ENCODE results near the gene MAGEA8.

Gene MAGEA8

DNA sequence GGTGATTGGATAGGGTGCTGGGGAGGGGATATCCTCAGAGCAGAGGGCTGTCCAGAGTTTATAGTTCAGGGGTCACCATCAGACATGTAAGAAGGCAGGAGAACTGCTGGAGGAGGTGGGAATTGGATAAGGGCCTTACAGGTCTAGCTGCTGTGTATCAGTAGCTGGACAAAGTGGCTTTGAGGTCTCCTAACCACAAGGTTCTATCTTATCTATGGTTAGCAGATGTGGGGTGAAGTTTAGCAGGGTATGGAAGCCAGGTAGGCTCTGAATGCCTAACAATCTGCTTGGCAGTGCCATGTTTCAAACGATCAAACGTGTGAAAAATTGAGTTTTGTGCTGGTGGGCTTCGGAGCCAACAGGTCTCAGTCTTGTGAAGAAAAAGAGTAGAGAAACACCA is 32.1 kb upstream of the MAGEA8 start:
- TF ChIP-seq, protein P1, sequence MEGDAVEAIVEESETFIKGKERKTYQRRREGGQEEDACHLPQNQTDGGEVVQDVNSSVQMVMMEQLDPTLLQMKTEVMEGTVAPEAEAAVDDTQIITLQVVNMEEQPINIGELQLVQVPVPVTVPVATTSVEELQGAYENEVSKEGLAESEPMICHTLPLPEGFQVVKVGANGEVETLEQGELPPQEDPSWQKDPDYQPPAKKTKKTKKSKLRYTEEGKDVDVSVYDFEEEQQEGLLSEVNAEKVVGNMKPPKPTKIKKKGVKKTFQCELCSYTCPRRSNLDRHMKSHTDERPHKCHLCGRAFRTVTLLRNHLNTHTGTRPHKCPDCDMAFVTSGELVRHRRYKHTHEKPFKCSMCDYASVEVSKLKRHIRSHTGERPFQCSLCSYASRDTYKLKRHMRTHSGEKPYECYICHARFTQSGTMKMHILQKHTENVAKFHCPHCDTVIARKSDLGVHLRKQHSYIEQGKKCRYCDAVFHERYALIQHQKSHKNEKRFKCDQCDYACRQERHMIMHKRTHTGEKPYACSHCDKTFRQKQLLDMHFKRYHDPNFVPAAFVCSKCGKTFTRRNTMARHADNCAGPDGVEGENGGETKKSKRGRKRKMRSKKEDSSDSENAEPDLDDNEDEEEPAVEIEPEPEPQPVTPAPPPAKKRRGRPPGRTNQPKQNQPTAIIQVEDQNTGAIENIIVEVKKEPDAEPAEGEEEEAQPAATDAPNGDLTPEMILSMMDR (IDR thresholded peaks at IDR 0.05; ENCODE audit: low read depth, low read length): no peak
- DNase-seq (ENCODE audit: extremely low read depth, low read depth): no peak

- DNase-seq (ENCODE audit: extremely low read depth, low read depth): no peak
- TF ChIP-seq, protein P1 (IDR thresholded peaks at IDR 0.05; ENCODE audit: low read depth, low read length): no peak
Observed at GRCh38 chrX:149849787-149850186, 31.2 kb upstream of the MAGEA8 start.

DNA sequence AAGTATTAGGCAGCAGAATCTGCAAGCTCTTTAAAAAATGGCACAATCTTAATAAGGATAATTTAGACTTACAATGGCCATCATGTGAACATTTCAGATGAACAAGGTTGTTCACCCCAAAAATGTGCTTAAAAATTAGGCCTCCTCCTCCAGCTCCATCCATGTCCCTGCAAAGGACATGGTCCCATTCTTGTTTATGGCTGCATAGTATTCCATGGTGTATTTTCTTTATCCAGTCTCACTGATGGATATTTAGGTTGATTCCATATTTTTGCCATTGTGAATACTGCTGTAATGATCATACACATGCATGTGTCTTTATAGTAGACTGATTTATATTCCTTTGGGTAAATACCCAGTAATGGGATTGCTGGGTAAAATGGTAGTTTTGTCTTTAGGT is 29.1 kb upstream of the MAGEA8 start:
- TF ChIP-seq, protein P1 (IDR thresholded peaks at IDR 0.05; ENCODE audit: low read depth, low read length): no peak
- no peak for DNase-seq (ENCODE audit: extremely low read depth, low read depth)

DNA sequence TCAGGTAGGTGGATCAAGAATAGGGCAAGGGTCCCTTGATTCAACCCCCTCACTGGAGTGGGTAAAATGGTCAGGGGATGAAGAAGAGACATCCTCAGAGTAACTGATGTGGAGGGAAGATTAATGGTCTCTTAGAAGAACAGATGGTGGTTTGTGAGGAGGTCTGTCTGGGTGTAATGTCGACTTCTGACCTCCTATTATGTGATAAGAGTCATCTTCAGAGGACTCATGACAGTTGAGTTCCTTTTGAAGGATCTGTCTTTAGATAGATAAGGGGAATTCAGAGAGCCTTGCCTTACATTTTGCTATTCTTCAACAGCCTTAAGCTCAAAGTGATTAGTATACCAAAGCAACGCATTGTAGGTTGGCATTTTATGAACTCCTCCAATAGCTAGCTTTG is 27.1 kb upstream of the MAGEA8 start:
- DNase-seq (ENCODE audit: extremely low read depth, low read depth): no peak
- TF ChIP-seq, protein P1 (IDR thresholded peaks at IDR 0.05; ENCODE audit: low read depth, low read length): no peak

DNA sequence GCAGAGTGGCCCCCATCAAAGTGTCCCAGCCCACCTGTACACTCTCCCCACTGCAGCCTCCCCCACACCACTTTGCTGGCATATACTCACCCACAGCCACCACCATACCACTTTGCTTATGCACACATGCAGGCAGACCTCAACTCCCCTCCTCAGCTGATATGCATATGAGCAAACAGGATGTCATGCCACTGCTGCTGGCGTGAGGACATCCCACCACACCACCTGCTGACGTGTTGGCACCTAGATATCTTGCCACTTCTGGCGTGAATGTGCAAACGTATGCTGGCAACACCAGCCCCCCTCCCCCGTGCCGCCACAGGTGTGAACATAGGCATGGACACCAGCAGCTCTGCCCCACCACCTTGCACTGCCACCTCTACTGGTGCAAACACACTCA is 22.4 kb upstream of the MAGEA8 start:
- TF ChIP-seq, protein P1 (IDR thresholded peaks at IDR 0.05; ENCODE audit: low read depth, low read length): no peak
- DNase-seq (ENCODE audit: extremely low read depth, low read depth): no peak

DNA sequence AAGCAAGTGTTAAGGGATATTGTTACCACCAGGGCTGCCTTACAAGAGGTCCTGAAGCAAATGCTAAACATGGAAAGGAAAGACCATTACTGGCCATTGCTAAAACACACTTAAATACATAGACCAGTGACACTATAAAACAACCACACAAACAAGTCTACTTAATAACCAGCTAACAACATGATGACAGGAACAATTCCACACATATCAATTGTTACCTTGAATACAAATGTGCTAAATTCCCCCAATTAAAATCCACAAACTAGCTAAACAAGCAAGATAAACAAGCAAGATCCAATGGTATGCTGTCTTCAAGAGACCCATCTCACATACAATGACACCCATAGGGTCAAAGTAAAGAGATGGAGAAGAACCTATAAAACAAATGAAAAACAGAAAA is 20.5 kb upstream of the MAGEA8 start:
- TF ChIP-seq, protein P1 (IDR thresholded peaks at IDR 0.05; ENCODE audit: low read depth, low read length): no peak
- DNase-seq (ENCODE audit: extremely low read depth, low read depth): no peak

DNA sequence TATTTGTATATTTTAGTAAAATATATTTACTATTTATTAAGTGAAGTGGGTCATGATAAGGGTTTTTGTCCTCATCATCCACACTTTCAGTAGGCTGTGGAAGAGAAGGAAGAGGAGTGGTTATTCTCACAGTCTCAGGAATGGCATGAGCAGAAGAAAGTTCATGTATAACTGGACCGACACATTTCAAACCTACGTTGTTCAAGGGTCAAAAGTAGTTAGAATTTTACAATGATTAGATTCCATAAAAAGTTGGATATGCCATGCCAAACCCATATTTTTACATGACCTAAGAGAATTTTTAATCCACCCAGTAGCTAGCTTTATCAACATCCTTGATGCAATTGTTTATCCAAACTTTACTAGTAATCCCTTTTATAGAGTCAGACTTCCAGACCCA is 15.6 kb upstream of the MAGEA8 start:
- TF ChIP-seq, protein P1 (IDR thresholded peaks at IDR 0.05; ENCODE audit: low read depth, low read length): no peak
- DNase-seq (ENCODE audit: extremely low read depth, low read depth): no peak

Data from AG09319 (cell line).